ENCODE results near the gene ARHGAP32. TPM values are rescaled to one million over a fixed set of nuclear protein-coding genes. Genes with fewer than 3 reads are reported as not detected.

The ARHGAP32 gene
- polyA plus RNA-seq, 1 of the 3 experiments (the other 2 are of a cell fraction), result 4.8 TPM

- H3K4me1 ChIP-seq (ENCODE audit: control insufficient read depth in 1 of 2, insufficient read depth in 2 of 2, low read depth in 1 of 2, low read length in 1 of 2), result peaks cover 5 to 31% of the 10 kb centered on the region in 2 experiments; a peak in 3 of 4 replicates
- H3K79me2 ChIP-seq (ENCODE audit: insufficient read depth), result peaks cover 73% of the 10 kb centered on the region
- H3F3A ChIP-seq (replicated peaks; ENCODE audit: insufficient read depth), result peaks cover 22% of the 10 kb centered on the region
- H3K9me3 ChIP-seq, result no peaks in the 10 kb centered on the region; the same call in 1 of the 2 replicates
- ChIA-PET CTCF (interaction anchor here (0.6 kb wide), 1 partner anchor 200 kb away, joined by 3 read pairs; no protein-coding TSS in a partner anchor), POLR2A (no interaction called here)
- no peak for DNase-seq
- no peak overlapping the region for H2AFZ ChIP-seq (ENCODE audit: low read depth)
- peak overlapping the region; percentile 1; the same call in 1 of the 2 replicates for H3K9ac ChIP-seq
- no peak overlapping the region for H3K4me2 ChIP-seq
- TF ChIP-seq YY1 (IDR thresholded peaks at IDR 0.05; ENCODE audit: low read depth) (no peak), FOSL2 (IDR thresholded peaks at IDR 0.05; ENCODE audit: borderline replicate concordance, low read depth) (peak; percentile 52; the same call in 1 of the 2 replicates), USF2 (IDR thresholded peaks at IDR 0.05; ENCODE audit: borderline replicate concordance, low read depth, low read length) (no peak), FOXJ3 (CRISPR knock-in tag; IDR thresholded peaks at IDR 0.05) (no peak), JUND (IDR thresholded peaks at IDR 0.05) (0 out of 2 replicates have a peak, but pooled peaks have one; percentile 8), EZH2phosphoT487 (IDR thresholded peaks at IDR 0.05; ENCODE audit: borderline replicate concordance, low read depth) (no peak), PBX3 (IDR thresholded peaks at IDR 0.05) (no peak), EP300 (IDR thresholded peaks at IDR 0.05; ENCODE audit: borderline replicate concordance in 1 of 2, low read depth in 1 of 2, low read length in 1 of 2) (no peak), POLR2AphosphoS5 (IDR thresholded peaks at IDR 0.05; ENCODE audit: low read depth, low read length) (no peak), GATA2 (CRISPR knock-in tag; IDR thresholded peaks at IDR 0.05) (no peak), FOXM1 (IDR thresholded peaks at IDR 0.05; ENCODE audit: low read depth) (no peak), REST (IDR thresholded peaks at IDR 0.05; ENCODE audit: low read depth, low read length) (no peak), ZBTB33 (IDR thresholded peaks at IDR 0.05; ENCODE audit: borderline replicate concordance, low read depth) (no peak)
- peak overlapping the region in 1 of 2 experiments; percentile 18; a peak in 2 of 4 replicates for H3K27ac ChIP-seq (ENCODE audit: low read depth in 2 of 2, low read length in 1 of 2)
- no peaks in the 10 kb centered on the region for H3K27me3 ChIP-seq (ENCODE audit: insufficient read depth)
- no peaks in the 10 kb centered on the region for H3K36me3 ChIP-seq (replicated peaks in 1 of 2; ENCODE audit: control insufficient read depth in 1 of 2, insufficient read depth in 2 of 2, low read length in 1 of 2)
- no peak overlapping the region for H3K4me3 ChIP-seq (ENCODE audit: low read depth in 2 of 2, low read length in 1 of 2)
- H4K20me1 ChIP-seq (ENCODE audit: insufficient read depth), result no peaks in the 10 kb centered on the region
- H3K9me2 ChIP-seq, result no peaks in the 10 kb centered on the region
- WGBS (ENCODE audit: low lambda C conversion rate), result 29% methylated on average over 2 of the region's 2 CpGs
These were observed 45.9 kb downstream of the ARHGAP32 start for GRCh38 chr11:129146191-129146590.
